CD4-positive, alpha-beta T cell treated with Interleukin-10 for 1 hour (primary cell): ENCODE measurements around the gene MRPS30.
"Not testable (repeated sequence)": the region's sequence is repeated elsewhere in the genome, so short reads cannot be mapped to it uniquely, and the experiment has no call there.

ENCODE experiments used
- DNase-seq: peaks from one replicate; pipeline ENCODE4 v3.0.0-alpha.2; 2020

Gene MRPS30

DNA sequence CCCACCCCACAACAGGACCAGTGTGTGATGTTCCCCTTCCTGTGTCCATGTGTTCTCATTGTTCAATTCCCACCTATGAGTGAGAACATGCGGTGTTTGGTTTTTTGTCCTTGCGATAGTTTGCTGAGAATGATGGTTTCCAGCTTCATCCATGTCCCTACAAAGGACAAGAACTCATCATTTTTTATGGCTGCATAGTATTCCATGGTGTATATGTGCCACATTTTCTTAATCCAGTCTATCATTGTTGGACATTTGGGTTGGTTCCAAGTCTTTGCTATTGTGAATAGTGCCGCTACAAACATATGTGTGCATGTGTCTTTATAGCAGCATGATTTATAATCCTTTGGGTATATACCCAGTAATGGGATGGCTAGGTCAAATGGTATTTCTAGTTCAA lies 15.9 kb downstream of the MRPS30 start:
- not testable (repeated sequence) for DNase-seq

DNA sequence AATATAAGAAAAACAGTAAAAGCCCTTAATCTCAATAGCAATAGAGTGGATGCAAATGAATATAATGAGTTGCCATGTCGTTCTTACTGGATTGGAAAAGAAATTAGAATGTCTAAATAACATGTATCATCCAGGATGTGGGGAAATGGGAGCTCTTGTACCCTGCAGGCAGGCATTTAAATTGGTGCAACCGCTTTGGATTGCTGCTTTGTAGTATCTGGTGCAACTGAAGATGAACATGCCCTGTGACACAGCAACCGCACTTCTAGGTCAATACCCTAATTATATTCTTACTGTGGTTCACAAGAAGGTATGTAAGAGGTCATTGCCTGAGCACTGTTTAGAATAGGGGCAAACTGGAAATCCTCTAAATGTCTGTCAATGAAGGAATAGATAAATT lies 18.9 kb downstream of the MRPS30 start:
- DNase-seq: no peak

DNA sequence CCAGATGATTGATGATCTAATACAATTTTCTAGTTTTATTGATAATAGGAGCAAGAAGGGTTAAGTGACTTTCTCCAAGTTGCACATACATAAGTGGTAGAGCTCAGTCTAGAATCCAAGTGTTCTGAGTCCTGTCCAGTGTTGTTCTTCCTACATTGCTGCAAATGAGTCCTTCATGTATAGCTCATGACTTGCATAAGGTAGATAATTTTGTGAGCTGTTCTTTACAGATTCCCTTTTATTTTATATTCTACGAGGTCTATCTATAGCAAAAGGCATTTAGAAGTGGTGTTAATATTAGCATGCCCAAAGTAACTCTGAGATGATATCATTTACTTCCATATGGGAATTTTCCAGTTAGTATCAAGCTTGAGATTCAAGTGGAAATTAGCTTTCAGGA lies 20.0 kb downstream of the MRPS30 start:
- DNase-seq: no peak

DNA sequence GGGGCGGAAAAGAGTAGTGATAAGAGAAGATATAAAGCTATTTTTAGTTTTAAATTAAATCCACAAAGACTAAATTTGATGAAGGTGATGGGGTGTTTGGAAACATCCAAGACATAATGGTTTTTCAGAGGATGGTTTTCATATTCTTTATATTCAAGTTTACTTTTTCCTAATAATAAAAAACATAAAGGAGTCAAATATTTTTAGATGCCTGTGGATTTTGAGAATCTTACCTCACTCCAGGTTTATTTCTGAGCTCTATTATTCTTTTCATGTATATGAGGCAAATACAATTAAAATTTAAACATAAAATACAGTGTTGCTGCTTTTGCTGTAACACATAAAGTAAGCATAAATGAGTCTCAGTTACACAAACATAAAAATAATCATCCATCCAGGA lies 22.2 kb downstream of the MRPS30 start:
- DNase-seq: no peak

DNA sequence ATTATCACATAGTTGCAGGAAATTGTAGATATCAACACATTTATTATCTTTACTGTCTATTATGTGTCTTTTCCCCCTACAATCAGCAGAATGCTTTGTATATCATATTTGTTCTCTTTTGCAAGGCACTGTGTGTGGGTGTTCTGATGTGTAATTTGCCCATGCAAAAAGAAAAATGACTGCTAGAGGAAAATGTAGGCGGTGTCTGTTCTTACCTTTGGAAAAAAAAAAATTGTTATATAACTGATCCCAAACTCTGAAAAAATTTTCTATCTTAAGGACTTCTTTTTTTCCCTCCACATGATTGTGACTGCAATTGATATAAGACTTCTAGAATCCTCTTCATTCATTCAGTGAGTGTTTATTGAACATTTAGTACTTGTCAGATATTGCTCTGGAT lies 24.5 kb downstream of the MRPS30 start:
- DNase-seq: no peak

DNA sequence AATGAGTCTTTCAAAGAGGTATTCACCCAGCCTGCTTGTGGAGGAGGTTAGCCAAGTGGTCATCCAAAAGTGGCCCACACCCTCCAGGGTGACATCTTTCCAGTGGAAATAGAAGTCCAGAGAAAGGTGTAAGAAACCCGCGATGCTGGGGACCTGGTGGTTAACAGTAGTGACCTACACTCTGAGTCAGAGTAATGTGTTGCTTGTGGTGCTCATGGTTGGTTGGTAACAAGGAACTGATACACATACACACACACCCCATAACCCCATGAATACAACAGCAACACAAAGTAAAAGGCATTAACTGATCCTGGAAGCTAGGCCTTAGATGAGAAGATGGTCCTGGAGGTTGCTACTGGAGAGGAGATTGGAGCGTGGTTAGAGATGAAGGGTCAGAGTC lies 26.9 kb downstream of the MRPS30 start:
- DNase-seq: no peak

DNA sequence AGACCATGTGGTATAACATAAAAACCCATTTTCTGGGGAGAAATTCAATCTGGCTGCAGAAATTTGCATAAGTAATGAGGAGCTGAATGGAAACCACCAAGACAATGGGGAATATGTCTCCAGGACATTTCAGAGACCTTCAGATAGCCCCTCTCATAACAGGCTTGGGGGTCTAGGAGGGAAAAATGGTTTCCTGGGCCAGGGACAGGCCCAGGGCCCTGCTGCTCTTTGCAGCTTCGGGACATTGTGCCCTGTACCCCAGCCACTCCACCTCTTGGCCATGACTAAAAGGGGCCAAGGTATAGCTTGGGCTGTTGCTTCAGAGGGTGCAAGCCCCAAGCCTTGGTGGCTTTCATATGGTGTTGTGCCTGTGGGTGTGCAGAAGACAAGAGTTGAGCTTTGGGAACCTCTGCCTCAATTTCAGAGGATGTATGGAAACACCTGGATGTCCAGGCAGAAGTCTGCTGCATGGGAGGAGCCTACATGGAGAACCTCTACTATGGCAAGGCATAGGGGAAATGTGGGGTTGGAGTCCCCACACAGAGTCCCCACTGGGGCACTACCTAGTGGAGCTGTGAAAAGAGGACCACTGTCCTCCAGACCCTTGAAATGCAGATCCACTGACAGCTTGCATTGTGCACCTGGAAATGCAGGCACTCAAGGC lies 30.4 kb downstream of the MRPS30 start:
- no peak for DNase-seq

DNA sequence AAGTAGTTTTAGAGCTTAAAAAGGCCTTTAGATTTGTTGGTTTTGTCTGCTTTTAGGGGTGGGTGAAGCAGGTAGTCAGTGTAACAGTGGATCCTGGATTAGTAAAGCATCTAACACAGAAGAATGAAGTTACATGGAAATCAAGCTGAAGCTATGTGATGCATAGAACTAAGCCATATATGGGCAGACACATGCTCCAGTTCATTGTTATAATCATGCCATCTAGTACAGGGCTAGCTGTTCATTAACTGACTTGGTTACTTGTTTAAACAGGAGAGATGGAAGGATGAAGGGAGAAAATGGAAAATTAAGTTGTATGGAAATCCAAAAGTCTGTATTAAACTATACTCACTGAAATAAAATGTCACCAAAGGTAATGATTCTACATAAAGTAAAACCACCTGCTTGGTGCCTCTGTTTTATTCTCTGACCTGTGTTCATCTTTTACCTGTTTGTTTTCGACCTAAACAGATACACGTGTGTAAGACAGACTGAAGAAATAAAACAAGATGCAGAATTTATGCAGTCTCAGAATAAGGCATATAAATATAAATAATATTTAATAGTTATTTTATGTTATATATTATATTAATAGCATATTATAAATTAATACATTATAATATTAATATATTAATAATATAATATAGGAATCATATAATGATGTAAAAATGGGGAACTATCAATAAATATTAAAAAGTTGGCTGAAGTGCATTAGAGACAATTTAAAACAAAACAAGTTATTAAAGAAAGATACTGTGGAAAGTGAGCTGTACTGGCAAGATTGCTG lies 33.9 kb downstream of the MRPS30 start:
- no peak for DNase-seq

DNA sequence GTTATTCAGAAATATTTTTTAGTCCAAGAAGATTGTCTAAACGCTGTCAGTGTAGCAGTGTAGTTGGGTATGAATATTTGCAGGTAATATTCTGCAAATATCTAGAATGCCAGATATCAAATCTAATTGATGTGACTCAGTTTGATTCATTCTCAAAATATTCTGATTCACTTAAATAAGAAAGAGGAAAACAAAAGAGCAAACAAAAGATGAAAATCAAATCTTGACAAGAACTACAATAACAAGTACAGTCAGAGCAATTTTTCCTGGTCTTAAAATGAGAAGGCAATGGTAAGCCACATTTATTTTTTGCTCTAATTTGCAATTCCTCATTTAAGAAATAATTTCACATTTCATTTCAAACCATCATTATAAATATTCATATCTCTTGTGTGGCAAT lies 36.0 kb downstream of the MRPS30 start:
- DNase-seq: no peak

DNA sequence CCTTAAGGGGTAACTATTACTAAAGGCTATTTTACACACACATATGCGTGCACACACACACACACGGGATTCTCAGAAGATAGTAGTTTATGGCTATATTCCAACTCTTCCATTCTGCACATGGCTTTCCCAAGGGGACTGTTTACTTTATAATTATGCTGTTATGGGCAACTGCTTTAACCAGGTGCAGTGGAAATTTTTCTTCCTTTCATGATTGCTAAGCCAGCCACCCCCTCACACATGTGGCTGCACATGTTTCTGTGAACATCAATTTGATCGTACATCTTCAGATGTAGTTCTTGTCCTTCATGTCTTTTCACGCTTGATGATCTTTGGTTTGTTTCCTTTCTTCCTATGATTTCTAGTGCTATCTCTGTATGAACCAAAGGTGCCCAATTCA lies 37.0 kb downstream of the MRPS30 start:
- no peak for DNase-seq

DNA sequence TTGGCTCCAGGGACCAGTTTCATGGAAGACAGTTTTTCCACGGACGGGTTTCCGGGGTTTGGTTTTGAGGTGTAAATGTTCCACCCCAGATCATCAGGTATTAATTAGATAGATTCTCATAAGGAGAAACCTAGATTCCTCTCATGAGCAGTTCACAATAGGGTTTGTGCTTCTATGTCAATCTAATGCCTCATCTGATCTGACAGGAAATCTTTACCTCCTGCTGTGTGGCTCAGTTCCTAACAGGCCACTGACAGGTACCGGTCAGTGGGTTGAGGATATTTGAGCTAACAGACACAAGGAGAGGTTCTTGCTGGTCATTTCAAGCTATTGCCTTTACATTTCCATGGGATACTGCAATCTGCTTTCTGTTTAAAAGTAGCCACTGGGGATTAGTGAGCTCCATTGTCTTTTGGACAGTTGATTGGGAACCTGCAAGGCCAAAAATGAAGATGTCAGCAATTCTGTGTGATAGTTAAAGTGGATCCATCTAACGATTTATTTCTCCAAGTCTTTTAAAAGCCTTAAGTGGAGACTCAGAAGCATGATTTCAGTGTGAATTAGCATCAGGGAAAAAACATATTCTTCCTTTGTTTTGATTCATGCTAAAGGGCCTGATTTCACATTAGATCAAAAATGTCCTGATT lies 38.6 kb downstream of the MRPS30 start:
- DNase-seq: no peak

DNA sequence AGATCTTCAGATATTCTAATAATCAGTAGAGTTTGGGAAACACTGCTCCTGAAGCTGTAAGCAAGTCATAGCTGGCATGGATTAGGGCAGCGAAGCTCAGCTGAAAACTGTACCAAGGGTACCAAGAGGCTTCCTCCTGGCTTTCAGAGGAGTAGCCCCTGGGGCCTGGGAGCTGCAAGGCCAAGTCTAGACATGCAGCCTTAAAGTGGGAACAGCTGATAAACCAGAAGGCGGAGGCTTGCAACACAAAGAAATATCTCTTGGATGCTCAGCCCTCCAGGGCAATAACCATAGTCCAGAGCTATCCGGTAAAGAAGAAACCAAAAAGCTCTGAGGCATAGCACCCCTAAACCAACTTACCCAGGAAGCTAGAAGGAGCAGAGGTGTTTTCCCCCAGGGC lies 51.5 kb downstream of the MRPS30 start:
- no peak for DNase-seq

DNA sequence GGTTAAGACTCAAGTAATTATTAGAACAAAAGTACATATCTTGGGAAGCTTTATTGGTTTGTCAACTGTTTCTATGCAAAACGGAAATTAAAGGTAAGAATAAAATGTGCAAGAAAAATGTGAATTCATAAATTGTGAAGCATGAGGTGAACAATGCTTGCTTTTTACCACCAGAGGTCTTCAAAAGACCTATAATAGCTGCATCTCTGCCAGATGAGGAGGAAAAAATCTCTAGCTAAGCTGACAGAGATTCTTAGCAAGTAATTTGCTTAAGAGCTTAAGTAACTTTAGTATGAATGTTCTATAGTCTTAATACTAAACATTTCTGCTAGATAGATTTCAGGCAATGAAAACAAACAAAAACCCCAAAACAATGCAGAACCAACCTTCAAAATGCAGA lies 54.1 kb downstream of the MRPS30 start:
- no peak for DNase-seq
